Stimulated activated CD4-positive, alpha-beta T cell treated with anti-CD3 and anti-CD28 coated beads, Interleukin-4, amount 100 ng/mL, for 1 hour (primary cell): ENCODE data around the gene STEAP2.
"Not testable (repeated sequence)": the region's sequence is repeated elsewhere in the genome, so short reads cannot be mapped to it uniquely, and the experiment has no call there.

Source experiments
- DNase-seq: peaks from one replicate; pipeline ENCODE4 v3.0.0-alpha.2; 2020

STEAP2 gene

GRCh38 chr7:90238583-90238982 lies 27.0 kb downstream of the STEAP2 start:
- DNase-seq: no peak

- no peak for DNase-seq
These were observed 27.5 kb downstream of the STEAP2 start for GRCh38 chr7:90239050-90239449.

- no peak for DNase-seq
These were observed 28.2 kb downstream of the STEAP2 start for GRCh38 chr7:90239625-90240228.

GRCh38 chr7:90242369-90243168 lies 31.0 kb downstream of the STEAP2 start:
- DNase-seq: no peak

- no peak for DNase-seq
These were observed 32.0 kb downstream of the STEAP2 start for GRCh38 chr7:90243556-90243955.

GRCh38 chr7:90244565-90244908 lies 33.0 kb downstream of the STEAP2 start:
- no peak for DNase-seq

- DNase-seq: peak; percentile 89
These were observed 33.6 kb downstream of the STEAP2 start, which contains the start of gene CFAP69 for GRCh38 chr7:90244909-90245851. Gene CFAP69, plus strand, starts transcription at chr7:90245174. Its CDS starts 251 bp downstream, at chr7:90245425.

- no peak for DNase-seq
These were observed 34.6 kb downstream of the STEAP2 start for GRCh38 chr7:90246171-90246570.

- DNase-seq: no peak
These were observed 37.2 kb downstream of the STEAP2 start for GRCh38 chr7:90248706-90249105.

GRCh38 chr7:90250601-90251303 lies 39.2 kb downstream of the STEAP2 start:
- DNase-seq: no peak

GRCh38 chr7:90251304-90251635 lies 39.7 kb downstream of the STEAP2 start:
- no peak for DNase-seq

- not testable (repeated sequence) for DNase-seq
These were observed 44.5 kb downstream of the STEAP2 start for GRCh38 chr7:90256011-90256410.

GRCh38 chr7:90256778-90257177 lies 45.2 kb downstream of the STEAP2 start:
- no peak for DNase-seq

- DNase-seq: no peak
These were observed 49.9 kb downstream of the STEAP2 start for GRCh38 chr7:90261441-90261840.

GRCh38 chr7:90262438-90262837 lies 50.9 kb downstream of the STEAP2 start:
- DNase-seq: no peak

GRCh38 chr7:90266808-90267207 lies 55.3 kb downstream of the STEAP2 start:
- DNase-seq: no peak

GRCh38 chr7:90267263-90267858 lies 55.8 kb downstream of the STEAP2 start:
- no peak for DNase-seq

GRCh38 chr7:90269163-90269562 lies 57.6 kb downstream of the STEAP2 start:
- no peak for DNase-seq

GRCh38 chr7:90270431-90271178 lies 59.1 kb downstream of the STEAP2 start:
- DNase-seq: no peak

GRCh38 chr7:90271753-90272152 lies 60.2 kb downstream of the STEAP2 start:
- DNase-seq: no peak

GRCh38 chr7:90272242-90272641 lies 60.7 kb downstream of the STEAP2 start:
- no peak for DNase-seq

- DNase-seq: no peak
These were observed 62.6 kb downstream of the STEAP2 start for GRCh38 chr7:90274161-90274560.
